Stomach (tissue), 4 donors: ENCODE data around the gene PRSS27.

Experiments used
- CTCF ChIP-seq, 7 experiments: fragments of 450-650 bp in 4 of 7; fragments of 200-600 bp in 3 of 7; sonication (generic) in 3 of 7; IDR thresholded peaks; one replicate each; pipeline ENCODE4 v1.5.1; 2016 to 2019; ENCODE audit warnings: antibody characterized with exemption in 7 of 7, control low read depth in 2 of 7, mild to moderate bottlenecking in 1 of 7
- EP300 ChIP-seq: sonication (generic); formaldehyde crosslinking; IDR thresholded peaks from one replicate; pipeline ENCODE4 v1.6.1; 2017; ENCODE audit warnings: antibody characterized with exemption
- POLR2AphosphoS5 ChIP-seq, 3 donors: sonication (generic); formaldehyde crosslinking; IDR thresholded peaks; one replicate each; pipeline ENCODE4 v1.6.1; 2016; ENCODE audit warnings: antibody characterized with exemption in 3 of 3

GRCh38 chr16:2756288-2757015, 36.4 kb upstream of the PRSS27 start:
- TF ChIP-seq CTCF (IDR thresholded peaks at IDR 0.05) (no peak), POLR2AphosphoS5 (IDR thresholded peaks at IDR 0.05) (no peak), EP300 (no peak)
